Effector CD4-positive, alpha-beta T cell (primary cell): ENCODE data around the gene VWA5B1.

Experiments
- DNase-seq: peaks from one replicate; pipeline ENCODE4 v3.0.0-alpha.2; 2020

VWA5B1 gene

GRCh38 chr1:20350421-20350820, 59.7 kb downstream of the VWA5B1 start:
- no peak for DNase-seq

GRCh38 chr1:20351911-20352701, 61.4 kb downstream of the VWA5B1 start:
- no peak for DNase-seq

- DNase-seq: no peak
Measured at GRCh38 chr1:20353836-20354235, 63.2 kb downstream of the VWA5B1 start.

GRCh38 chr1:20354610-20355009, 63.9 kb downstream of the VWA5B1 start:
- no peak for DNase-seq

GRCh38 chr1:20355101-20355827, 64.6 kb downstream of the VWA5B1 start:
- no peak for DNase-seq

GRCh38 chr1:20355828-20356735, 65.4 kb downstream of the VWA5B1 start:
- DNase-seq: no peak

GRCh38 chr1:20356850-20357459, 66.3 kb downstream of the VWA5B1 start:
- no peak for DNase-seq

GRCh38 chr1:20357796-20358195, 67.1 kb downstream of the VWA5B1 start:
- no peak for DNase-seq

GRCh38 chr1:20358761-20359263, 68.1 kb downstream of the VWA5B1 start:
- no peak for DNase-seq

GRCh38 chr1:20359451-20360330, 69.0 kb downstream of the VWA5B1 start:
- DNase-seq: no peak

GRCh38 chr1:20361401-20361800, 70.7 kb downstream of the VWA5B1 start:
- no peak for DNase-seq

GRCh38 chr1:20361805-20362381, 71.2 kb downstream of the VWA5B1 start:
- no peak for DNase-seq

- DNase-seq: no peak
Measured at GRCh38 chr1:20362856-20363255, 72.2 kb downstream of the VWA5B1 start.

GRCh38 chr1:20365421-20366055, 74.9 kb downstream of the VWA5B1 start:
- DNase-seq: no peak

- DNase-seq: no peak
Measured at GRCh38 chr1:20366056-20366462, 75.4 kb downstream of the VWA5B1 start.

GRCh38 chr1:20366463-20367115, 75.9 kb downstream of the VWA5B1 start:
- DNase-seq: no peak

GRCh38 chr1:20367116-20367585, 76.5 kb downstream of the VWA5B1 start:
- DNase-seq: no peak

GRCh38 chr1:20367626-20368025, 77.0 kb downstream of the VWA5B1 start:
- no peak for DNase-seq

- no peak for DNase-seq
Measured at GRCh38 chr1:20368866-20369470, 78.3 kb downstream of the VWA5B1 start.
